ENCODE measurements around the gene CCN2. TPM values are rescaled to one million over a fixed set of nuclear protein-coding genes. Genes with fewer than 3 reads are reported as not detected.
A peak's percentile ranks its signal among the peaks of the same experiment; 100 is the strongest.

Gene CCN2
- total RNA-seq, 1 donor from 2014 or later = 1,253 TPM

- Mint-ChIP-seq H3K27ac (ENCODE audit: unreplicated experiment) (peak overlapping the region; percentile 65), H3K9me3 (ENCODE audit: unreplicated experiment) (no peaks in the 10 kb centered on the region), H3K27me3 (ENCODE audit: low read depth, unreplicated experiment) (no peaks in the 10 kb centered on the region), H3K4me1 (ENCODE audit: low read depth, unreplicated experiment) (peaks cover 25% of the 10 kb centered on the region), H3K36me3 (ENCODE audit: low read depth, unreplicated experiment) (no peaks in the 10 kb centered on the region), H3K4me3 (ENCODE audit: unreplicated experiment) (no peak overlapping the region)
- no peaks in the 10 kb centered on the region for H3K27me3 ChIP-seq (ENCODE audit: insufficient read depth, low read length)
- H4K20me1 ChIP-seq (ENCODE audit: insufficient read depth, low read length) = no peaks in the 10 kb centered on the region
- H3K4me2 ChIP-seq (ENCODE audit: low read length) = no peak overlapping the region
- TF ChIP-seq EZH2 (IDR thresholded peaks at IDR 0.05; ENCODE audit: insufficient read depth, low read length) (no peak), CTCF (IDR thresholded peaks at IDR 0.05; ENCODE audit: insufficient read depth, low read depth, low read length) (no peak)
- H3K79me2 ChIP-seq (ENCODE audit: insufficient read depth, low read length) = no peaks in the 10 kb centered on the region
- peaks cover 23% of the 10 kb centered on the region for H3K4me1 ChIP-seq (ENCODE audit: insufficient read depth, low read length)
- FAIRE-seq = no peak
- H3K4me3 ChIP-seq (ENCODE audit: insufficient read depth, low read depth, low read length) = no peak overlapping the region
- no peaks in the 10 kb centered on the region for H3K36me3 ChIP-seq (ENCODE audit: insufficient read depth, low read length)
- no peak overlapping the region for H2AFZ ChIP-seq (ENCODE audit: low read depth, low read length)
- no peak for DNase-seq (ENCODE audit: low read depth)
- no peak overlapping the region for H3K9ac ChIP-seq (ENCODE audit: low read length)
- H3K9me3 ChIP-seq (ENCODE audit: insufficient read depth, low read depth, low read length) = no peaks in the 10 kb centered on the region
- no peak overlapping the region for H3K27ac ChIP-seq (ENCODE audit: low read depth, low read length)
Measured at GRCh38 chr6:131958095-131958494, 6.9 kb upstream of the CCN2 start.

GRCh38 chr6:131955876-131956275 is 4.7 kb upstream of the CCN2 start:
- Histone ChIP-seq H3K9ac (ENCODE audit: low read length) (no peak overlapping the region), H2AFZ (ENCODE audit: low read depth, low read length) (no peak overlapping the region), H3K36me3 (ENCODE audit: insufficient read depth, low read length) (no peaks in the 10 kb centered on the region), H4K20me1 (ENCODE audit: insufficient read depth, low read length) (no peaks in the 10 kb centered on the region), H3K79me2 (ENCODE audit: insufficient read depth, low read length) (no peaks in the 10 kb centered on the region), H3K4me1 (ENCODE audit: insufficient read depth, low read length) (peaks cover 35% of the 10 kb centered on the region), H3K27me3 (ENCODE audit: insufficient read depth, low read length) (no peaks in the 10 kb centered on the region), H3K27ac (ENCODE audit: low read depth, low read length) (no peak overlapping the region), H3K4me2 (ENCODE audit: low read length) (no peak overlapping the region), H3K9me3 (ENCODE audit: insufficient read depth, low read depth, low read length) (no peaks in the 10 kb centered on the region), H3K4me3 (ENCODE audit: insufficient read depth, low read depth, low read length) (no peak overlapping the region)
- H3K27me3 Mint-ChIP-seq (ENCODE audit: low read depth, unreplicated experiment) = no peaks in the 10 kb centered on the region
- TF ChIP-seq EZH2 (IDR thresholded peaks at IDR 0.05; ENCODE audit: insufficient read depth, low read length) (no peak), CTCF (IDR thresholded peaks at IDR 0.05; ENCODE audit: insufficient read depth, low read depth, low read length) (no peak)
- peaks cover 1% of the 10 kb centered on the region for H3K36me3 Mint-ChIP-seq (ENCODE audit: low read depth, unreplicated experiment)
- no peak for DNase-seq (ENCODE audit: low read depth)
- peaks cover 43% of the 10 kb centered on the region for H3K4me1 Mint-ChIP-seq (ENCODE audit: low read depth, unreplicated experiment)
- peak overlapping the region; percentile 99 for H3K27ac Mint-ChIP-seq (ENCODE audit: unreplicated experiment)
- FAIRE-seq = no peak
- H3K9me3 Mint-ChIP-seq (ENCODE audit: unreplicated experiment) = no peaks in the 10 kb centered on the region
- no peak overlapping the region for H3K4me3 Mint-ChIP-seq (ENCODE audit: unreplicated experiment)

- H4K20me1 ChIP-seq (ENCODE audit: insufficient read depth, low read length) = peaks cover 3% of the 10 kb centered on the region
- H2AFZ ChIP-seq (ENCODE audit: low read depth, low read length) = no peak overlapping the region
- H3K27me3 ChIP-seq (ENCODE audit: insufficient read depth, low read length) = no peaks in the 10 kb centered on the region
- H3K36me3 Mint-ChIP-seq (ENCODE audit: low read depth, unreplicated experiment) = peaks cover 3% of the 10 kb centered on the region
- no peaks in the 10 kb centered on the region for H3K27me3 Mint-ChIP-seq (ENCODE audit: low read depth, unreplicated experiment)
- H3K4me2 ChIP-seq (ENCODE audit: low read length) = peak overlapping the region; percentile 7
- peak overlapping the region; percentile 66 for H3K9ac ChIP-seq (ENCODE audit: low read length)
- peak overlapping the region; percentile 91 for H3K27ac ChIP-seq (ENCODE audit: low read depth, low read length)
- no peaks in the 10 kb centered on the region for H3K9me3 ChIP-seq (ENCODE audit: insufficient read depth, low read depth, low read length)
- DNase-seq (ENCODE audit: low read depth) (no peak), FAIRE-seq (no peak)
- TF ChIP-seq EZH2 (IDR thresholded peaks at IDR 0.05; ENCODE audit: insufficient read depth, low read length) = no peak
- H3K9me3 Mint-ChIP-seq (ENCODE audit: unreplicated experiment) = no peaks in the 10 kb centered on the region
- no peaks in the 10 kb centered on the region for H3K36me3 ChIP-seq (ENCODE audit: insufficient read depth, low read length)
- H3K79me2 ChIP-seq (ENCODE audit: insufficient read depth, low read length) = peaks cover 6% of the 10 kb centered on the region
- no peak overlapping the region for H3K4me3 Mint-ChIP-seq (ENCODE audit: unreplicated experiment)
- peaks cover 43% of the 10 kb centered on the region for H3K4me1 Mint-ChIP-seq (ENCODE audit: low read depth, unreplicated experiment)
- no peak overlapping the region for H3K4me3 ChIP-seq (ENCODE audit: insufficient read depth, low read depth, low read length)
- H3K27ac Mint-ChIP-seq (ENCODE audit: unreplicated experiment) = peak overlapping the region; percentile 99
- peaks cover 35% of the 10 kb centered on the region for H3K4me1 ChIP-seq (ENCODE audit: insufficient read depth, low read length)
Measured at GRCh38 chr6:131955192-131955591, 4.0 kb upstream of the CCN2 start.
